ENCODE measurements around the gene PLEKHB2. TPM values are rescaled to one million over a fixed set of nuclear protein-coding genes. Genes with fewer than 3 reads are reported as not detected.

The PLEKHB2 gene
- total RNA-seq, 2 donors from 2014 or later = 22.4 to 35.0 TPM

DNA sequence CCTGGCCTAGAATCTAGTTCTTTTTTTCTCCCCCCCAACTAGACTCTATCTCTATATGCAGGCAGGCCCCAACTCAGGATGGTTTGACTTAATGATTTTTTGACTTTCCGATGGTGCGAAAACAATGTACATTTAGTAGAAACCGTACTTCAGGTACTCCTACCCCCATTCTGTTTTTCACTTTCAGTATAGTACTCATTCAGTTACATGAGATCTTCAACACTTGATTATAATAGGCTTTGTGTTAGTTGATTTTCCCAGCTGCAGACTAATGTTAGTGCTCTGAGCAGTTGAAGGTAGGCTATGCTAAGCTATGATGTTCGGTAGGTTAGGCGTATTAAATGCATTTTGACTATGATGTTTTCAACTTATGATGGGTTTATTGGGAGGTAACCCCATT lies 37.7 kb downstream of the PLEKHB2 start:
- no peak for ATAC-seq
- Histone ChIP-seq H3K36me3 (replicated peaks in 1 of 2; ENCODE audit: insufficient read depth in 1 of 2, low read depth in 2 of 2) (peaks cover 0 to 7% of the 10 kb centered on the region in 2 donors), H3K27ac (no peak overlapping the region), H3K9me3 (no peaks in the 10 kb centered on the region), H3K27me3 (no peaks in the 10 kb centered on the region), H3K4me1 (no peaks in the 10 kb centered on the region), H3K4me3 (no peak overlapping the region)
- no peak for DNase-seq
- TF ChIP-seq CTCF (IDR thresholded peaks at IDR 0.05) = no peak
- intact Hi-C loops (cut with DNase I) = no loop called here
- 95 to 98% methylated on average over 5 of the region's 5 CpGs for whole genome bisulfite sequencing, 2 donors

DNA sequence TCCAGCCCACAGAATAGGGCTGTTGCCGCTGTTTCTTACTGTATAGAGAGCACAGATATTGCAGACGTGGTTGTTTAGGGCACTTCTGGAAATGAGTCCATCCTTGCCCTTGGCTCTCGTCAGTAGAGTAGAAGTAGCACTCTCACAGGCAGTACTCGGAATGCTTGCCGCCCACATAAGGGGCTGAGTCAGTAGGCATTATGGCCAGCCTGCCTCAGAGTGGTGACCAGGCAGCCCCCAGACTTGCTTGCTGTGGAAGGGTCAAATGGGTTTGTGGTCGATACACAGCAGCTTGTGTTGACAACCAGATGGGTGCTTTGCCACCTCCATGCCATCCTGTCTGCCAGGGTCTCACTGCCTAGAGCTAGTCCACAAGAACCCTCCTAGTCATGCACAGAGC lies 38.7 kb downstream of the PLEKHB2 start:
- ATAC-seq = no peak
- Histone ChIP-seq H3K36me3 (replicated peaks in 1 of 2; ENCODE audit: insufficient read depth in 1 of 2, low read depth in 2 of 2) (peaks cover 0 to 7% of the 10 kb centered on the region in 2 donors), H3K27me3 (no peaks in the 10 kb centered on the region), H3K9me3 (no peaks in the 10 kb centered on the region), H3K4me3 (no peak overlapping the region), H3K27ac (no peak overlapping the region), H3K4me1 (no peaks in the 10 kb centered on the region)
- 92 to 97% methylated on average over 6 of the region's 6 CpGs for WGBS, 2 donors
- intact Hi-C loops (cut with DNase I) = no loop called here
- TF ChIP-seq CTCF (IDR thresholded peaks at IDR 0.05) (no peak), POLR2A (IDR thresholded peaks at IDR 0.05) (no peak)
- no peak for DNase-seq

DNA sequence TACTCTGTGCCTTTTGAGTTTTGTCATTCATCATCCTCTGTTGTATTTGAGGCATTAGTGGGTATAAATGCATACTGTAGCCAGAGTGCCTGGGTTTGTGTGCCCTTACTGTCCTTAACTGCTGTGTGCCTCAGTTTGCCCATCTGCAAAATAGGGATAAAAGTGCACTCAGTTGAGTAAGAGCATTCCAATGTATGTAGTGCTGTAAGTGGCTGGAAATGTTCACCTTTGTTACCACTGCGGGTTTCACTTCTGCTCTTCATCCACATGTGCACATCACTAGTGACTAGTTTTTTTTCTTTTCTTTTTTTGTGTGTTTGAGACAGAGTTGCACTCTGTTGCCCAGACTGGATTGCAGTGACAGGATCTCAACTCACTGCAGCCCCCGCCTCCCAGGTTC lies 39.9 kb downstream of the PLEKHB2 start:
- WGBS, 2 donors = 97 to 100% methylated on average over 2 of the region's 2 CpGs
- no peak overlapping the region for H3K4me3 ChIP-seq
- intact Hi-C loops (cut with DNase I) = no loop called here
- H3K36me3 ChIP-seq (replicated peaks in 1 of 2; ENCODE audit: insufficient read depth in 1 of 2, low read depth in 2 of 2) = peaks cover 0 to 7% of the 10 kb centered on the region in 2 donors
- H3K9me3 ChIP-seq = no peaks in the 10 kb centered on the region
- TF ChIP-seq POLR2A (IDR thresholded peaks at IDR 0.05) (no peak), CTCF (IDR thresholded peaks at IDR 0.05) (no peak)
- ATAC-seq = no peak
- H3K27me3 ChIP-seq = no peaks in the 10 kb centered on the region
- no peak for DNase-seq
- no peak overlapping the region for H3K27ac ChIP-seq
- no peaks in the 10 kb centered on the region for H3K4me1 ChIP-seq

DNA sequence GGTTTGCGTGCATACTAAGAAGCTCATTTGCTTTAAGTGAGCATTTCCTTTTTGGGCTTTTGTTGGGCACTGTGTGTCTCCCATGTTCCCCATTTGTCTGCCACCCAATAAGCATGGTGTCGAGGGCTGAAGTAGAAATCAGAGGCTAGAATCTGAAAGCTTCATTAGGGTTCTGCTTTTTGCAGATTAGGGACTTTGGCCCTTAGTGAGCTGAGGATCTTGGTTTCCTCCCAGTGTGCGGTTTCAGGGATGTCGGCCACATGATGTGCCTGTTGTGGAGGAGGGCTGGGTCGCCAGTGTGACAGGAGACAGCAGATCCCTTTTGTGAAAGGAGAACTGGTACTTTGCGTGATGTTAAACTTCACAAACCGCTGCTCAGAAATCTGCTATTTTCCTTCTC lies 41.1 kb downstream of the PLEKHB2 start:
- no peak overlapping the region for H3K4me3 ChIP-seq
- TF ChIP-seq POLR2A (IDR thresholded peaks at IDR 0.05) (no peak), CTCF (IDR thresholded peaks at IDR 0.05) (no peak)
- WGBS, 2 donors = 84 to 96% methylated on average over 7 of the region's 7 CpGs
- no peaks in the 10 kb centered on the region for H3K9me3 ChIP-seq
- H3K4me1 ChIP-seq = no peaks in the 10 kb centered on the region
- peaks cover 0 to 9% of the 10 kb centered on the region in 2 donors for H3K36me3 ChIP-seq (replicated peaks in 1 of 2; ENCODE audit: insufficient read depth in 1 of 2, low read depth in 2 of 2)
- H3K27me3 ChIP-seq = no peaks in the 10 kb centered on the region
- ATAC-seq (no peak), DNase-seq (peak in 1 of 4 donors; percentile 25)
- H3K27ac ChIP-seq = no peak overlapping the region
- intact Hi-C loops (cut with DNase I) = no loop called here

DNA sequence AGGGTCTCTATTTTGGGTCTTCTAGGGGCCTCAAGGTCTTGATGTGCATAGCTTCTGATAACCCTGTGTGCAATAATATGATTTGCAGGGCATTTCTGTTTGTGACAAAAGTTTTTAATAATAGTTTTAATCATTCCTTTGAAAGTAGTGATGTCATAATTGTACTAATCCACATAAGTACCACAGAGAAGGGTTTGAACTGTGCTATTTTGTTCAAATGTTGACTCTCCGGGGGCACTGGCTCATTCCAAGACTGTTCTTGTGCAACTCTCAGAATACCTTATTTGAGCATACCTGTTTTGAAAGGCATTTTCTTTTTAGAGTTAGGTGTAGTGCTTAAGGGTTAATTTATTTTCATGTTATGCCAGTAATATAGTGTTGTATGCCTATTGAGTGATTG lies 41.6 kb downstream of the PLEKHB2 start:
- Histone ChIP-seq H3K27me3 (no peaks in the 10 kb centered on the region), H3K27ac (no peak overlapping the region), H3K36me3 (replicated peaks in 1 of 2; ENCODE audit: insufficient read depth in 1 of 2, low read depth in 2 of 2) (peaks cover 0 to 9% of the 10 kb centered on the region in 2 donors), H3K9me3 (no peaks in the 10 kb centered on the region), H3K4me1 (no peaks in the 10 kb centered on the region), H3K4me3 (no peak overlapping the region)
- 89 to 90% methylated on average over 1 of the region's 1 CpG for WGBS, 2 donors
- intact Hi-C loops (cut with DNase I) = no loop called here
- DNase-seq (no peak), ATAC-seq (no peak)
- TF ChIP-seq CTCF (IDR thresholded peaks at IDR 0.05) = no peak
- no peak for TF ChIP-seq POLR2A (IDR thresholded peaks at IDR 0.05)
